ENCODE data around the gene PLCE1. TPM values are rescaled to one million over a fixed set of nuclear protein-coding genes. Genes with fewer than 3 reads are reported as not detected.
"Not testable (repeated sequence)": the region's sequence is repeated elsewhere in the genome, so short reads cannot be mapped to it uniquely, and the experiment has no call there.

The PLCE1 gene
- total RNA-seq = 3.3 TPM
- long read RNA-seq, partial matches to known transcripts = 3 of 7 reads
- long read RNA-seq, other reads (novel, unspliced or antisense) = 4 of 7 reads

DNA sequence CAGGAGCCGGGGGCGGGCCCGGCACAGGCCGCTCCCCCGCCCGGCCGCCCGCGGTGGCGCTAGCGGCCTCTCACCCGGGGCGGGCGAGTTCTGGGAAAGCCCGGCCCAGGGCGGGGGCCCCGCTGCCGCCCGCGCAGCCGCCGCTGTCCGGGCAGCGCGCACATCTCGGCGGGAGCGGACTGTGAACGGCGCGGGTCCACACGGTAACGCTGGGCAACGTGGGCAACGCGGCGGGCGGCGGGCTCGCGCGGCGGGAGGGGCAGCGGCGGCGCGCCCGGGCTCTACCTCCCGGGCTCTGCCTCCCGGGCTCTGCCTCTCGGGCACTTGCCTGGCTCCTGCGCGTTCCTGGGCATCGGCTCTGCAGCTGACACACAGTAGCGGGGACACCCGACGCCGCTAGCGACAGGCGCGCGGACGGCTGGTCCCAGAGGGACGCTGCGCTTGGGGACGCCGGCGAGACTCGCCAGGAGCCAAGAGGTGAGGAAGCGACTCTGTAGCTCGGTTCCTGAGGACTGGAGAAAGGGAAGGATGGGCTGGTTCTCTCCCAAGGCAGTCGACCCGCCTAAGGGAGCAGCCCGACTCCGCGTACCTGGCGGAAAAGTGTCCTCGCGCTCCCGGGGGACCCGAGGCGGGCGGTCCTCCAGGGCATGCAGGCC lies at the start of gene PLCE1:
Gene PLCE1, plus strand, starts transcription at position 150 of the 656 bp plus-strand sequence. CDS start 37,116 bp downstream, outside the sequence.
- intact Hi-C loops (cut with DNase I) = no loop called here
- DNase-seq (peak; percentile 66), ATAC-seq (ENCODE audit: poor library complexity) (peak; percentile 88)

- ATAC-seq (ENCODE audit: poor library complexity) (peak; percentile 73), DNase-seq (no peak)
- intact Hi-C loops (cut with DNase I) = no loop called here
Measured at GRCh38 chr10:93945819-93946218, 47.9 kb upstream of the PLCE1 start.

DNA sequence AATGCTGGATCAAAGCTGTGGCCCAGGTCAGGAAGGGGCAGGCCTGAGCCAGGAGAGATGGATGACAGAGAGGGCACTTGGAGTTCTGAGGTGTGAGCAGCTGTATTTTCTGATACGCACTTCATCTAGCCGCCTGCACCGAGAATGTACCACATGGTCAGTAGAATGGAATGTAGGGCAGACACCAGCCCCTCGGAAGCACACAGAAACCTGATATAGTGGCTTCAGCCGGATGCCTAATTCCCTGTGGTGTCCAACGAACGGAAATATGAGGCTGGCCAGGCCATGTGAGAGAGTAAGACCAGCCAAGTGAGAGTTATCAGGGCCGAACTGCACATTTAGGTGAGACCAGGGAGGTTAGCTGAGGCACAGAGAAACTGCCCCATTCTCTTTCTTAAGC lies 46.7 kb upstream of the PLCE1 start:
- ATAC-seq (ENCODE audit: poor library complexity) = peak; percentile 85
- no peak for DNase-seq
- intact Hi-C loops (cut with DNase I) = no loop called here

DNA sequence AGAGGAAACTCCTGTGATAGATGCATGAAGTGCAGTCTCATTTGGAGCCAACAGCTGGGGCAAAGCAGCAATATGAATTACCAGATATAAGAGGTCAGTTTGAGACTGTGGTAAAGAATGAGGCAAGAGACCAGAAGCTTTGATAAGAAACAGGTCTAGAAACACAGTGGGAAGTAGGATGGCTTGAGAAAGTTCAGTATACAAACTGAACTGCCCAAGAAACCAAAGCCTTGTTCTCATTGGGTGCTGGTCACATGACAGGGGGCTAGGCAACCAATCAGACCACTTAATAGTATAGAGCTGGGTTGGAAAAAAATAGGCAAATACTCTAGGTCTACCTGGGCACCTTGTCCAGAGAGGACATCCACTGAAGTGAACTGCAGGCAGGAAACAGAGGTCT lies 46.2 kb upstream of the PLCE1 start:
- intact Hi-C loops (cut with DNase I) = no loop called here
- no peak for ATAC-seq (ENCODE audit: poor library complexity)
- no peak for DNase-seq

- intact Hi-C loops (cut with DNase I) = no loop called here
- ATAC-seq (ENCODE audit: poor library complexity) (no peak), DNase-seq (no peak)
Measured at GRCh38 chr10:93951905-93952304, 41.8 kb upstream of the PLCE1 start.

GRCh38 chr10:93954299-93954698 lies 39.4 kb upstream of the PLCE1 start:
- intact Hi-C loops (cut with DNase I) = no loop called here
- DNase-seq (no peak), ATAC-seq (ENCODE audit: poor library complexity) (no peak)

- ATAC-seq (ENCODE audit: poor library complexity) (no peak), DNase-seq (no peak)
- intact Hi-C loops (cut with DNase I) = no loop called here
Measured at GRCh38 chr10:93954726-93955363, 38.9 kb upstream of the PLCE1 start.

DNA sequence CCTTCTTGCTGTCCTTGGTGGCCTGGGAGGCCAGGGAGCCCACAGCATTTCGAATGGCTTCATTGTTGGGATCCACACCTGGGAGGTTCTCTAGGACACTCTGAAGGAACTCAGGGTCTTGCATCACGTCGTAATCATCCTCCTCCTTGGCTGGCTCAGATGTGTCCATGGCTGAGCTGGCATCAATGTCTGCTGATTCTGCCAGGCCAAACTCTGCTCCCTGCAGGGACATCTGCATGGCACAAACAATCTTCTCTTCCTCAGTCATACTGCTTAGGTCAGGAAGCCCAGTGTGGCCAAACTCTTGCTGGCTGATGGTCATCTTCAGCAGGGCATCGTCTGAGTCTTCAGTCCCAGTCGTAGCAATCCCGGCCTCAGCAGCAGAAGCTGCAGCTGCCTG lies 34.9 kb upstream of the PLCE1 start:
- ATAC-seq (ENCODE audit: poor library complexity) = no peak
- intact Hi-C loops (cut with DNase I) = no loop called here
- no peak for DNase-seq

DNA sequence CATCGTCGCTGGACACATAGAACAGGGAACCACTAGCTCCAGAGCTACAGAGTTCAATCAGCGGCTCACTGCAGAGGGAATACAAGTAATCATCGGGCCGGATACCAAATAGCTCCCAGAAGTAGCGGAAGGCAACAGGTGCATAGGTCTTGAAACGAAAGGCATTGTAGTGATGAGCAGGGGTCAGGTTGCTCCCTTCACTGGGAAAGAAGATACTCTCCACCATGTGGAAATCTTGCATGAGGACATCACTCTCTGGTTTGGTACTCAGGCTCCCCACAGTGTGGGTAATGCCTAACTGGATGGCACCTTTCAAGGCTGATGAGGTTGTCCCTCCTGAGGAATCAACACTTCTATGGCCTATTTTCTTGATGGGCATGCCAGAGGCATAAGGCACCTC lies 32.7 kb upstream of the PLCE1 start:
- intact Hi-C loops (cut with DNase I); DNase-seq: not testable (repeated sequence)

GRCh38 chr10:93962973-93963372 lies 30.8 kb upstream of the PLCE1 start:
- no peak for ATAC-seq (ENCODE audit: poor library complexity)
- intact Hi-C loops (cut with DNase I) = no loop called here
- no peak for DNase-seq

More for the DNA sequence above, 32.7 kb upstream of the PLCE1 start:
- not testable (repeated sequence) for ATAC-seq (ENCODE audit: poor library complexity)

GRCh38 chr10:93963434-93963833 lies 30.3 kb upstream of the PLCE1 start:
- intact Hi-C loops (cut with DNase I) = no loop called here
- no peak for DNase-seq
- ATAC-seq (ENCODE audit: poor library complexity) = peak; percentile 25

- DNase-seq (no peak), ATAC-seq (ENCODE audit: poor library complexity) (peak; percentile 42)
- intact Hi-C loops (cut with DNase I) = no loop called here
Measured at GRCh38 chr10:93965911-93966310, 27.8 kb upstream of the PLCE1 start.

DNA sequence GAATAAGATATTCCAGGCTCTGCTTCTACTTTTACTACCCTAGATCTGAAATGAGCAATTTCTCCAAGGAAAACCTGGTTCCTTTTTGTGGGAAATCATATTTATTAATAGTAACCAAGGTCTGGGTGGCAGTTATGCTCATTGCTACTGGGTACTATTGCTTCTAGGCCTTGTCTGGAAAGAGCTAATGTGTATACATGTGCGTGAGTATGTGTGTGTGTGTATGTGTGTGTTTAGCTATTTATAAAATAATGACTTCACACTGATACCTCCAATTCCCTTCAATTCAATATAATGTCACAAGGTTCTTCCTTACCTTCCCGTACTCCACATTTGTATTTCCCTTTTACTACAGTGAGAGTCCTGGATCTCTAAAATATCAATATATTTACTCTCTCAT lies 26.0 kb upstream of the PLCE1 start:
- no peak for ATAC-seq (ENCODE audit: poor library complexity)

GRCh38 chr10:93968540-93968945 lies 25.2 kb upstream of the PLCE1 start:
- peak; percentile 91 for ATAC-seq (ENCODE audit: poor library complexity)
- intact Hi-C loops (cut with DNase I) = no loop called here
- peak; percentile 53 for DNase-seq

More for the DNA sequence above, 26.0 kb upstream of the PLCE1 start:
- intact Hi-C loops (cut with DNase I) = no loop called here
- DNase-seq = no peak

DNA sequence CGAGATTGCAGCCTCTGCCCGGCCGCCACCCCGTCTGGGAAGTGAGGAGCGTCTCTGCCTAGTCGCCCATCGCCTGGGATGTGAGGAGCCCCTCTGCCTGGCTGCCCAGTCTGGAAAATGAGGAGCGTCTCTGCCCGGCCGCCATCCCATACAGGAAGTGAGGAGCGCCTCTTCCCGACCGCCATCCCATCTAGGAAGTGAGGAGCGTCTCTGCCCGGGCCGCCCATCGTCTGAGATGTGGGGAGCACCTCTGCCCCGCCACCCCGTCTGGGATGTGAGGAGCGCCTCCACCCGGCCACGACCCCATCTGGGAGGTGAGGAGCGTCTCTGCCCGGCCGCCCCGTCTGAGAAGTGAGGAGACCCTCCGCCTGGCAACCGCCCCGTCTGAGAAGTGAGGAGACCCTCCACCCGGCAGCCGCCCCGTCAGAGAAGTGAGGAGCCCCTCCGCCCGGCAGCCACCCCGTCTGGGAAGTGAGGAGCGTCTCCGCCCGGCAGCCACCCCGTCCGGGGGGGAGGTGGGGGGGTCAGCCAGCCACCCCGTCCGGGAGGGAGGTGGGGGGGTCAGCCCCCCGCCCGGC lies 23.2 kb upstream of the PLCE1 start:
- ATAC-seq (ENCODE audit: poor library complexity); intact Hi-C loops (cut with DNase I); DNase-seq: not testable (repeated sequence)

GRCh38 chr10:93973748-93974445 lies 19.8 kb upstream of the PLCE1 start:
- DNase-seq (no peak), ATAC-seq (ENCODE audit: poor library complexity) (no peak)
- intact Hi-C loops (cut with DNase I) = no loop called here

GRCh38 chr10:93977442-93977841 lies 16.3 kb upstream of the PLCE1 start:
- no peak for DNase-seq
- intact Hi-C loops (cut with DNase I) = no loop called here
- ATAC-seq (ENCODE audit: poor library complexity) = no peak

DNA sequence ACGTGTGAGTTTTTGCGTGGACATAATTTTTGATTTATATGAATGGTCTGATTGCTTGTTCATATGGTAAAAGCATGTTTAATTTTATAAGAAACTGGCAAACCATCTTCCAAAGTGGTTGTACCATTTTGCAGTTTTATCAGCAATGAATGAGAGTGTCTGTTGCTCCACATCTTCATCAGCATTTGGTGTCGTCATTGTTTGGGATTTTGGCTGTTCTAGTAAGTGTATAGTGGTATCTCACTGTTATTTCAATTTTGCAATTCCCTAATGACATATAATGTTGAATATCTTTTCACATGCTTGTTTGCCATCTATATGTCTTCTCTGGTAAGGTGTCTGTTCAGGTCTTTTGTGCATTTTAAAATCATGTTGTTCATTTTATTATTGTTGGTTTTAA lies 13.2 kb upstream of the PLCE1 start:
- intact Hi-C loops (cut with DNase I) = no loop called here
- ATAC-seq (ENCODE audit: poor library complexity) = no peak
- DNase-seq = no peak

GRCh38 chr10:93991114-93991513 lies 2.6 kb upstream of the PLCE1 start:
- DNase-seq (no peak), ATAC-seq (ENCODE audit: poor library complexity) (no peak)
- intact Hi-C loops (cut with DNase I) = no loop called here

Measured in Right ventricle myocardium superior (tissue), 1 donor.